HG03095 (cell line): ENCODE results near the gene NLGN4Y.

Experiments
- ATAC-seq: cut with Tn5 transposase; IDR thresholded peaks from one replicate; pipeline ENCODE4 v1.9.1; 2021; ENCODE audit warnings: moderate library complexity; ENCODE audit not compliant: unreplicated experiment

Gene NLGN4Y

DNA sequence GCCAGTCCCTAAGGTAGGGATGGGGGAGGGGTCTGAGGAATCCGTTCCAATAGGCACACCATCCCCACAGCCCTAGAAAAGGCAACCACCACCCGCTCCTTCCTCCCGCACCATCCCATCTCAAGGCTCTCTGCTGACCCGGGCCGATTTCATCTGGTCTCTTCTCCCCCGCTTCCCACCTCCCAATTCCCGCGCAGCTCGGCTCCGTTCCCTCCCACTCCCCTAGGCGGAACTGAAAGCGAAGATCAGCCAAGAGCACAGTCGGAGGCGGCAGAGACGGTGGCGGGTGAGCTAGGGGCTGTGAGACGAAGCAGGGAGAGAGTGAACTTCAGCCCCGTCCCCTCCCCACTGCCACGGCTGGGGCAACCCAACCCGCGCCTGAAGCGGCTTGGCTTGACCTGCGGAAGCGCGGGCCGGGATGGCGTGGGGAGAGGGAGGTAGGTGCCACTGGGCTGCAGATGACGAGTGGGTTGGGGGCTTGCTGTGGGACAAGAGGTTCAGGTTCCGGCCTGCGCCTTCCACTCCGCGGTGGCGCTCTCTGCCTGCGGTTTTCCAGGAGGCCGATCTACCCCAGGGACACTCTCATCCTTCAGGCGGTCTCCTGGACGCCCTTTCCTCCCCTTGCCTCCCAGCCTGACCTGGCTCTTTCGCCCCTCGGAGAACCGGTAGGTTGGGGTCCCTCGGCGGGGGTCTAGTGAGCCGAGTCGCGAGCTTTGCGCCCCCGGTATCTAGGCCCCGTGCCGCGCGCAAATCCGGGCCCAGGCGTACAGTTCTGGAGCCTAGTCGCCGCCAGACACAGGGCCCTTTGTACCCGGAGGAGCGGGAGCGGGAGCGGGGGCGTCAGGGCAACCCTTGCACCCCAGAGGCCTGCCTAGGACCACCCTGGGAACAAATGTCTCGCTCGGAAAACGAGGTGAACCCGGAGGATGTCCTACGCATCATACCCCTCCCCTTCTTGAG, at the start of gene NLGN4Y:
Gene NLGN4Y (plus strand): TSS at position 258 of the 960 bp plus-strand sequence. CDS start 97,591 bp downstream, outside the sequence.
- no peak for ATAC-seq

DNA sequence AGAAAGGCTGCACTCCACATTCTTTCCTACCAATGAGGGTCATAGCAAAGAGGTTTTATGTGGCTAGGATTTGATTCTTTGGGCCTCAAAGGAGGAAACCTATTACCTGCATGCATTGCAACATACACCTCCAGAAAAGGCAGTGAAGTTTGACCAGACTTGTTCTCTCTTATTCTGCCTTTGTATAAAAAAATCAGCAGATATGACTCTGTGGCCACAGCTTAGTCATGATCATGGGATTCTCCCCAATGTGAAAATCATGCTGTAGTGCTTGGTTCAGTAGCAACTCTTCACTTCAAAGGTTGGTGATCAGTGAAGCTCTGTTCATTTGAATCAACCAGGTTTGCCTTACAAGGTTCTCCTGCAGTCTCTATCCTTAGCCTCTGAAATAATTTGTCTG, 38.4 kb upstream of the NLGN4Y start:
- no peak for ATAC-seq

DNA sequence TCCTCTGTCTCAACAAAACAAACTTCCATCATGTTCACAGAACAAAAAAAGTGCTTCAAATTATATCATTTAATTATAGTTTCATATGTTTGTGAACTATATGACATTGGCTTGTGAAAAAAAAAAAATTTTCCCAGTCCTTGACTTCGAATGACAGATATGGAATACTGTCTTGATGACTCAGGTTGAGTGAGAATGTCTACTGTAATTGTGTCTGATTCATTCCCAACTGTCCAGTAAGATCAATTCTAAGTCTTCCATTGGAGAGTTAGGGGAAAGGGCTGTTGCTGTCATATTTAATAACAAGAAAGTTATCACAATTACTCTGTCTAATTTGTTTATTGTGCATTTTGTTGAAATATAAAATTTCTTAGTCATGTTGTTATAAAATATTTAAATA, 34.1 kb upstream of the NLGN4Y start:
- ATAC-seq = no peak

DNA sequence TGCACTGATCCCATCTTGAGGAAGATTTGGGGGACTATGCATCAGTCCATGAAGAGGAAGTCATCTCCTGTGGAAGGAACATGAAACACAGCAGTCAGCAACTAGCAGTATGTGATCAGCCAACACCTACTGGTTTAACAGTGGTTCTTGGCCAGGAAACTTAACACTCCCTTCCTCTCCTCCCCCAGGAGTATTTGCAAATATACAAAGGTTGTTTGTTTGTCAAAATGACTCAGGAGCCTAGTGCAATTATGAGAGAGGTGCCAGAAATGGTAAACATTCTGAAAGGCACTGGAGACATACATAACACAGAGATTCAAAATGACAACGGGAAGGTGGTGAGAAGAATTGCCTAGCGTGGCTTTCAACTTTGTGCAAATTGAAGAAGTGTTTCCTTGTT, 26.3 kb upstream of the NLGN4Y start:
- no peak for ATAC-seq

DNA sequence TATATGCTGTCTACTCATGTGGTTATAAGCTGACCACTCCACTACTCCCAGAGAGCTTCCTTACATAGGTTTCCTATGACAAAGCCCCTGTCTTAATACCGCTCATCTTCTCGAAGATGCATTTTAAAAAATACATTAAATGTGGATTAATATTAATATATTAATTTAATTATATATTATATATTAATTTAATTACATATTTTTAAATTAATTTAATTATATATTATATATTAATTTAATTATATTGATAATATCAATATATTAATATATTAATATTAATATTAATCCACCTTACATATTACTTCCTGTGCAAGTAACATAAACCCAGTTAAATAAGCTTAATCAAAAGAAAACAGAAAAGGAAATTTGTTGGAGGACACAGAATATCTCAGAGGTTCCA, 19.7 kb upstream of the NLGN4Y start:
- ATAC-seq = no peak

DNA sequence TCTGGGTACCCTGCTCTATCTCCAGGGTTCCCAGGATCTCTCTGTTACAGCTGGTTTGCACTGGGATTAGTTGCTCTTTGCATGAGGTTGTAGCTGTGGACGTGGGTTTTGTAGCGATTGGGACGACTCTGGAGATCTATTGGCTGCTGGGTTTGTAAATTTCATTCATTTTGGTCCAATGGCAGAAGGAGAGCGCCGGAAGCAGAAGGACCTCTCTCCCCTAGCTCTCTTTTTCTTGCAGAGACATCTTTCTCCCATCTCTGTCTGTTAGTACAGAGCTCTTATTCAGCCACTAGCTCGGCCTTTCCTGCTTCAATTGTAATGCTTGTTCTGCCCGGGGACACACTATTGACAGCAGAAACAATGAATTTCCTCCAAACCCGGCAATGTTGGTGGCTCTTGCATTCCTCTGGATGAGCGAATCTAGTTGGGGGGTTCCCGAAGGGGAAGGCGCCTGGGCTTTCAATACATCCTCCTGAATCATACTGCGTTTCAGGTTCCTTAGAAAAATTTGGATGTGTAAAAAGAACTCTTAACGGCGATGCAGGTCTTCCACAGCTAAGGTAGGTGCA, 1.9 kb upstream of the NLGN4Y start:
- no peak for ATAC-seq

DNA sequence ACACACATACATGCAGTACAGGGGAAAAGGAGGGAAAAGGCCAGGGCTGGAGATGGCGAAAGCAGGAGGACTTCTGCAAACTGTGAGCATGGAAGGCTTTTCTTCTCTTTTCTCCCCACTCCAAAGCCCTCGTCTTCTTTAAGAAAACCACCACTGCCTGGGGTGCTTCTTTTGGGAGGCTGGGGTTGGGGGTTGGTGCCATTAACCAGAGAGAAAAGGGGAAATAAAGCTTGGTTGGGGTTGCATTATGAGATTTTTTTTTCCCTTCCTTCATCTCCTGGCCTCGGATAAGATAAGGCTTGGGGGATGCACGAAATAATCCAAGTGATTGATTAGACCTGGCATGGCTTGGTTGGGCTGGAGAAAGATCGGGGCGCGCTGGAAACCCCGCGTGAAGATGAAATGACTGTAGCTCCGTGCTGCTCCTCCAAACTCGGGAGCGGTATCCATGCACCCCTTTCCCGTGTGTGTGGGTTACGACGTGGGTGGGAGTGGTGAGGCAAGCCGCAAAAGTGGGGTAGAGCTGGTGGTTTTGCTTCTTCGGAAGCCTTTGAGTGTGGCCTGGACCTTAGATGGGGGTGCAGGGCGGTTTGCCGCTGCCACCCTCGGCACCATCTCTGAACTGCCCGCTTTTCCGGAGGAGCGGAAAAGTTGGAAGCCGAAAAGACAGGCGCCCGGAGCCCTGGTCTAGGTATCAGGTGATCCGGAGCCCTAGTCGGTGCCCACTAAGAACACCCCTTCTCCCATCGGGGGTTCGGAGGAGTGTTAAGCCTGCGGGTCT, 648 bp upstream of the NLGN4Y start:
- ATAC-seq = no peak

DNA sequence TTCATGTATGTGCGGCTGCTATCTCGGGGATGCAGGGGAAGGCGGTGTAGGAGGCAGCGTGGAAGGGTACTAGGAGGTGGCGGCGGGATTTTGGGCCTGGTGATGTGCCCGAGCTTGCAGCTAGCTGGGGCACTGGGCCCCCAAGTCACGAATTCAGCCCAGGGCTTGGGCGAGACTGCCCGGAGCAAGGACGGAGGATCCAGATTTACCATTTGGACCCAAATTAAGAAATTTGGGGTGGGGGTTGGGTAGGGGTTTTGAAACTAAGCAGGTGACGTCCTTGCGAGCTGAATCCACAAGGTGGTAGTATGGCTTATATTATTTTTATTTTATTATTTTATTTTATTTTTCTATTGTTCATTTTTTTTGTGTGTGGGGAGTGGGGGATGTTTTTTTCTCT, 986 bp downstream of the NLGN4Y start:
- no peak for ATAC-seq

DNA sequence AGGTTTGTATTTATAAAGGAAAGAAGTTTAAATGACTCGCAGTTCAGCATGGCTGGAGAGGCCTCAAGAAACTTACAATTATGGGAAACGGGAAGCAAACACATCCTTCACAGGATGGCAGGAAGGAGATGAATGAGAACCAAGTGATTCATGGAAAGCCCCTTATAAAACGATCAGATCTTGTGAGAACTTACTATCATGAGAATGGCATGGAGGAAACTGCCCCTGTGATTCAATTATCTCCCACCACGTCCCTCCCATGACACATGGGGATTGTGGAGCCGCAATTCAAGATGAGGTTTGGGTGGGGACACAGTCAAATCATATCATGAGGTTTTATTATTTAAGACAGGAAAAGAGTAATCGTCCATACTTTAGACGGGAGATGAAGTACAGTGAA, 4.0 kb downstream of the NLGN4Y start:
- no peak for ATAC-seq

DNA sequence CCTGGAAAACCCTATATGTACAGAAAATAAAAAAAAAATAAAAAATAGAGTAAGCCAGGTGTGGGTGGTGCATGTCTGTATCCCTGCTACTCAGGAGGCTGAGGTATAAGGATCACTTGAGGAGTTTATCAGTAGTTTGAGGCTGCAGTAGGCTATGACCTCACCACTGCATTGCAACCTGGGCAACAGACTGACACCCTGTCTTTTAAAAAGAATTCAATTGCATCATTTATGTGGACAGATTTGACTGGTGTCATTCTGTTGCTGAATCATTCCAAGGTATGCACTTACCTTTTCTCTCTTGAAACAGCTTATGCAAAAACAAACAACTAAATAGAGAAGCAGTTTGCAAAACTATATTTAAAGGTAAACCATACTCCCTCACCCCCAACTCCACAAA, 12.4 kb downstream of the NLGN4Y start:
- ATAC-seq = no peak

DNA sequence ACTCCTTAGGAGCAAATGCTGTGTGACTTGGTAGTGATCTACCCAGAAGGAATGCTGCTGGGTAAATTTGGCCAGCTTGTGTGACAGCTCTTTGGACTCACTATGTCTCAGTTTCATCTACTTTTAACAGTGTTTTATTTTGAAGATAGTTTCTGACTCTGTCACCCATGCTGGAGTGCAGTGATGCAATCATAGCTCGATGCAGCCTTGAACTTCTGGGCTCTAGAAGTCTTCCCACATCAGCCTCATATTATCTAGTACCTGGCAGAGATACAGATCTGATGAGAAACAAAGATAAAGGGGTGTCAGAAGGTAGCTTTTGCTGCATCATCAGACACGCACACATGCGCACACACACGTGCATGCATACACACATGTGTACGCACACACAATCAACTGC, 19.2 kb downstream of the NLGN4Y start:
- ATAC-seq = no peak

DNA sequence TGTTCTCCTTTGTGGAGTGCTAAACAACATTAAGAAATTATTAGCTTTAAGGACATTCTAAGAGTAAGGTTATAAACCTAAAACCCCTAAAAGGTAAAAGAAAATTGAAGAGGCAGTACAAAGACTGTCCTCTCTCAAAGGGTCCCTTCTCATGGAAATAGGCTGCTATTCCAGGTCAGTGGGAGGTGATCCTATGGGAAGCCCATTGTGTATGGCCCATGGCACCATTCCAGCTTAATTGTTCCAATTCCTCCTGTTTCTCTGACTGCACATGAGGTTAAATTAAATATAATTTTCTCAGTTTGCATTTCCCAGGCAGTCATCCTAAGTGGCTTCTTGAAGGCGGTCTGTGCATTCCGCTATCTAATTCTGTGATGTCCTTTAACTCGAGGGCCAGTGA, 57.0 kb downstream of the NLGN4Y start:
- ATAC-seq = no peak

DNA sequence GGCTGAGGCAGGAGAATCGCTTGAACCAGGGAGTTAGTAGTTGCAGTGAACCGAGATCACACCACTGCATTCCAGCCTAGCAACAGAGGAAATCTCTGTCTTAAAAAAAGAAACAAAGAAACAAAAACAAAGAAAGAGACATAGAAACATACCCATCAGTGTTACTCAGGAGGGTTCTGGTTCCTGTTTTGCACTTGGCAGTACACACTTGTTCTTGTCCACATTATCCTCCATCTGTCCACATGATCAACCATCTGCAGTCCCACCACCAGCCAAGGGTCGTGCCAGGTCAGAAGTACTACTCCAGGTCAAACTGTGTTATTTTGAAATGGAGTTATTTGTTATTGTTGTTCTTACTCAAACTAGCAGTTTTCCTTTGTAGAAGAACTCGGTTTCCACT, 62.4 kb downstream of the NLGN4Y start:
- no peak for ATAC-seq

DNA sequence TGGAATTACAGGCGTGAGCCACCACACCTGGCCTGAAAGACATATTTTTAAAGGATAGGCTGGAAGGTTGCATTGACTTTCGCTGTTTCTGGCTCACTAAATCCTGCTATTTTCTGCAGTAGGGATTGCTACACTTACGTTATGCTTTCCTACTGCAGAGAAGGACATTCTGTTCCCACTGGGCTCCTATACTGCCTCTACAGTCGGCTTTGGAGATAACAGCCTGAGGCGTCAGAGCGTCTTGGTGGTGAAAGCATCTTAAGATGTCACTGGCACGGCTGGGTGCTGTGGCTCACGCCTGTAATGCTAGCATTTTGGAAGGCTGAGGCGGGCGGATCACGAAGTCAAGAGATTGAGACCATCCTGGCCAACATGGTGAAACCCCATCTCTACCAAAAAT, 77.0 kb downstream of the NLGN4Y start:
- no peak for ATAC-seq

DNA sequence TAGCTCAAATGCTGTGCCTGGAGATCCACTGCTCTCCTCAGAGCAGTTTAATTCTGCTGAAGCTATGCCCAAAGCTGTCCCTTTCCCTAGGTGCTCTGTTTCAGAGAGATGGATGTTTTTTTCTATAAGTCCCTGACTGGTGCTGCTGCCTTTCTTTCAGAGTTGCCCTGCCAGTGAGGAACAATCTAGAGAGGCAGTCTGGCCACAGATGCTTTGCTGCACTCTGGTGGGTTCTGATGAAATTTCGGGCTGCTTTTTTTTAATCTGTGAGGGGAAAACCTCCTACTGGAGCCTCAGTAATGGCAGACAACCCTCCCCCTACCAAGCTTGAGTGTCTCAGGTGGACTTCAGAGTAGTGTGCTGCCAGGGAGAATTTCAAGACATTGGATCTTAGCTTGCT, 93.3 kb downstream of the NLGN4Y start:
- no peak for ATAC-seq

DNA sequence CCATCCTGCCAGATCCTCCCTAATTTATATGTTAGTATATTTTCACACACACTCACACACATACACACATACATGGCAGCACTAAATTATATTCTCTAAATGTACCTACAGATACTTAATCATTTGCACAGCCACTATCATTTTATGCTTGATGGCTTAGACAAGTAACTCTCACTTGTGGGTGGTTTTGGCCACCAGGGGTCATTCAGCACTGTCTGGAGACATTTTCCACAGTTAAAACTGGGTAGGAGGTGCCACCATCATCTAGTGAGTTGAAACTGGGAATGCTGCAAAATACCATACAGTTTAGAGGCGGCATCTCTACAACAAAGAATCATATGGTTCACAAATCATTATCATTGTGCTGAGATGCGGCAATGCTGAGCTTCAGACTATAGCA, 94.2 kb downstream of the NLGN4Y start:
- ATAC-seq = no peak

DNA sequence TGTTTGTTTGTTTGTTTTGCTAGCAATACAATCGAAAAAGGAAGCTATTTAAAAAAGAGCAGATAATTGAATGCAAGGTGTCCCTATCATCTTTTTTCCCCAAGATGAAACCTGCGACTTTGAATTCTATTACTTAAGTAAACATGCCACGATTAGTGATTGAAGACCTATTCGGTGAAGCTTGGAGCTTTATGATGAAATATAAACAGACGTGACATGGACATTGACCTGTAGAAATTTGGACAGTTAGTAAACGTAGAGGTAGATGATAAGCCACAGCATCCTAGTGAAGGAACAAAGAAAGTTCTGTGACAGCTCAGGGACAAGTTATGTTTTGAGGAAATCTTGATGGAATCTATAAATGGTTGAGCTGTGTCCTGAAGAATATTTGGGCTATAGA, 103.9 kb downstream of the NLGN4Y start:
- ATAC-seq = no peak

DNA sequence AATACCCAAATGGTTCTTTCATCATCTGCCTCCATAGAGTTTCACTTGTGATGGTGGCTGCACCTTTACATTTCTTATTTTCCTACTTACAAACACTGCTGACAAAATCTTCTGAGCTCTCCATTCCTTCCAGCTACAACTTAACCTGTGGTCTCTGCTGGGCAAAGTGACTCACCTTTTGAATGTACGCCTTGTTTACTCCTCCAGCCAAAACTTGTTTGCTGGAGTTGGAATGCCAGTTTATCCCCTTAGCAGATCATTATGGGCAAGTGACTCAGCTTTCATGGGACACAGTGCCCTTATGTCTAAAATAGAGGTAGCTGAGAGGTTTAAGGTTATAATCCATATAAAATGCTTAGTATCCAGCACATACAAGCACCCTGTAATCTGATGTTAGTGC, 107.3 kb downstream of the NLGN4Y start:
- no peak for ATAC-seq

DNA sequence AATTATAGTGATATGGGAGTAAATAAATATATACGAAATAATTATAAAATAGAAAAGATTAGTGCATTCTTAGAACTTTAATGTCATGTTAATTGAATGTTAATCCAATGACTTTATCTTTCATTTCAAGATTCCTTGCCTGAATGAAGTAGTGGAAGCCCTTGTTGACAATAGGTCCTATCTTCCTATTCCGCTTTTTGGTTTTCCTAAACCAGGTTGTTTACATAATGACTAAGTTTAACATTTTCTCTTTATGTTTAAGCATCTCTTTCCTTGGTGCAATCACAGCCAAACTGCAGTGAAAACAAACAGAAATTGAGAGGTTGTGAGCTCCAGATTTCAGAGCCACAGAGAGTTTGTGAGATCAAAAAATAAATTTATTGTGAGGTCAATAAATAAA, 109.4 kb downstream of the NLGN4Y start:
- ATAC-seq = no peak

DNA sequence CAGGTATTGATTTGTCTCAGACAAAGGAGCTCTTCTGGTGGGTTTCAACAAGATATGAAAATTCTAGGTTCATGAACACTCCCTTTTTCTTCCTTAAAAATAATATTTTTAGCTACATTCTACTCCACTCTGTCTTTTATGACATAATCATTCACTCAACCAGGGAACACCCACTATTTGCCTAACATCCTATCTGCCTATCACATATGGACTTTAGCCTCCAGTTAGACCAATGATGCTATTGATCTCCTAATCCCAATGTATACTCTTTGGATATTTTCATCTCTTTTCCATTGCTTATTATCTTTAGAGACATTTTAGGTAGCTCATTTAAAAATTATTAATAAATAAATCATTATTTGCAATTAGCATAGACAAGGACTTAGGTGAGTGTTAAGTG, 110.6 kb downstream of the NLGN4Y start:
- no peak for ATAC-seq

DNA sequence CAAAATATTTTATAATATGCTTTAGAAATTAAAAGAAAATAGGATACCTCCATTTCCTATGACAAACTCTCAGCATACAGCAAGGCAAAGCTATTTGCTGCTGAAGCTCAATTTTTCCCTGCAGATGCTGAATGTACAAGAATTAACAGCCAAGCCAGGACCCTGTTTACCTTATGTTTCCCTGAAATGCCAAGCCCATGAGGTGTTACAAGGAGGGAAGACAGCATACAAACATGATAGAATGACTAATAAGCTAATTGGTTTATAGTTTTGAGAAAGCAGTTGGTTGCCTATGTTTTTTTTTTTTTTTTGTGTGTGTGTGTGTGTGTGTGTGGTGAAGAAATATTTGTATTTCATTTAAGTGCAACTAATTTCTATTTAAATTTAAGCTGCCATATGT, 113.2 kb downstream of the NLGN4Y start:
- ATAC-seq = no peak

DNA sequence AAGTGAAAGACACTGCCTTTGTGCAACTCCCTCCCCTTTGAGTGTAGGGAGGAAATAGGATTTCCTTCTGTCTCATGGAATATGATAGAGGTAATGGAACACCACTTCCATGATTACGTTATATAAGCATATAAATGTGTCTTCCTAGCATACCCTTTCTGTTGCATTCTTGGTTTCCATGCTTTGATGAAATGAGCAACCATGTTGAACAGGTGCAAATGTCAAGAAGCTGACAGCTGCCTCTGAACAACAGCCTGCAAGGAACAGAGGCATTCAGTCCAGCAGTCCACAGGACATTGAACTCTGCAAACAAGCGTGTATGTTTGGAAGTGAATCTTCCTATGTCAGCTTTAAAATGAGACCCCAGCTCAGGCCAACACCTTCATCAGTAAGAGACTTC, 117.5 kb downstream of the NLGN4Y start:
- ATAC-seq = no peak
